GM13977 (cell line): ENCODE results near the gene PPM1H.

Experiments used
- DNase-seq: peaks from one replicate; pipeline ENCODE4 v3.0.0; 2012; ENCODE audit warnings: low spot score
- CTCF ChIP-seq: IDR thresholded peaks from 2 replicates; pipeline ENCODE4 v1.5.1; 2012; ENCODE audit warnings: mild to moderate bottlenecking, control low read depth; ENCODE audit not compliant: insufficient read depth; ENCODE audit errors: extremely low read depth, missing control alignments
- in situ Hi-C: fragments of 300-500 bp; cut with MboI; formaldehyde crosslinking; loops from one replicate; pipeline ENCODE4 v1.12.0; 2022; ENCODE audit warnings: low sequenced_read_pairs, low pct_unique_long_range_greater_than_20kb, mixed read lengths, inconsistent platforms; ENCODE audit not compliant: unreplicated experiment

Gene PPM1H

GRCh38 chr12:62642486-62642885, 292.5 kb downstream of the PPM1H start:
- in situ Hi-C loops: no loop called here
- DNase-seq: no peak
- no peak for TF ChIP-seq CTCF

- in situ Hi-C loops: no loop called here
- peak; percentile 12 for TF ChIP-seq CTCF
- DNase-seq: peak; percentile 76
These were observed 294.0 kb downstream of the PPM1H start for GRCh38 chr12:62640910-62641448.

- TF ChIP-seq CTCF: no peak
- in situ Hi-C loops: no loop called here
- DNase-seq: no peak
These were observed 297.3 kb downstream of the PPM1H start for GRCh38 chr12:62637679-62638078.

- no peak for TF ChIP-seq CTCF
- DNase-seq: no peak
These were observed 299.3 kb downstream of the PPM1H start for GRCh38 chr12:62635649-62636048.

GRCh38 chr12:62632411-62632918, 302.5 kb downstream of the PPM1H start:
- in situ Hi-C loops: no loop called here
- TF ChIP-seq CTCF: no peak
- DNase-seq: peak; percentile 41

More at GRCh38 chr12:62635649-62636048, 299.3 kb downstream of the PPM1H start:
- in situ Hi-C loops: no loop called here

GRCh38 chr12:62631471-62632410, 303.2 kb downstream of the PPM1H start:
- peak; percentile 75 for DNase-seq
- peak; percentile 48 for TF ChIP-seq CTCF
- in situ Hi-C loops: no loop called here
